Measurements from ENCODE around the gene SPTY2D1.

- no peak for TF ChIP-seq CTCF (conservative IDR thresholded peaks at IDR 0.05)
- TF ChIP-seq EZH2 (IDR thresholded peaks at IDR 0.05; ENCODE audit: low read depth), result no peak
Measured at GRCh38 chr11:18618342-18619025, 15.7 kb downstream of the SPTY2D1 start.

Measured in PC-9 (cell line).